HG03439 (cell line): Measurements from ENCODE around the gene ADGRG4.
"Not testable (repeated sequence)": the region's sequence is repeated elsewhere in the genome, so short reads cannot be mapped to it uniquely, and the experiment has no call there.

Experiments used
- ATAC-seq: cut with Tn5 transposase; IDR thresholded peaks from one replicate; pipeline ENCODE4 v1.9.1; 2021; ENCODE audit warnings: mild to moderate bottlenecking, moderate library complexity; ENCODE audit not compliant: unreplicated experiment

ADGRG4 gene

DNA sequence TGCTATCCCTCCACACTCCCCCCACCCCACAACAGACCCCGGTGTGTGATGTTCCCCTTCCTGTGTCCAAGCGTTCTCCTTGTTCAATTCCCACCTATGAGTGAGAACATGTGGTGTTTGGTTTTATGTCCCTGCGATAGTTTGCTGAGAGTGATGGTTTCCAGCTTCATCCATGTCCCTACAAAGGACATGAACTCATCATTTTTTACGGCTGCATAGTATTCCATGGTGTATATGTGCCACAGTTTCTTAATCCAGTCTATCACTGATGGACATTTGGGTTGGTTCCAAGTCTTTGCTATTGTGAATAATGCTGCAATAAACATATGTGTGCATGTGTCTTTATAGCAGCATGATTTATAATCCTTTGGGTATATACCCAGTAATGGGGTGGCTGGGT, at the start of gene ADGRG4:
Gene ADGRG4 (plus strand): TSS at position 243 of the 400 bp plus-strand sequence. CDS start 7,815 bp downstream, outside the sequence.
- ATAC-seq, result not testable (repeated sequence)

GRCh38 chrX:136251041-136251991, 49.4 kb upstream of the ADGRG4 start, which contains the start of gene MAP7D3:
TSS of gene MAP7D3 (minus strand) at chrX:136251400. CDS start at chrX:136251358, 42 bp downstream.
- peak; percentile 91 for ATAC-seq

- ATAC-seq, result no peak
Observed at GRCh38 chrX:136255541-136255940, 45.2 kb upstream of the ADGRG4 start.

GRCh38 chrX:136256026-136256425, 44.7 kb upstream of the ADGRG4 start:
- ATAC-seq, result no peak

DNA sequence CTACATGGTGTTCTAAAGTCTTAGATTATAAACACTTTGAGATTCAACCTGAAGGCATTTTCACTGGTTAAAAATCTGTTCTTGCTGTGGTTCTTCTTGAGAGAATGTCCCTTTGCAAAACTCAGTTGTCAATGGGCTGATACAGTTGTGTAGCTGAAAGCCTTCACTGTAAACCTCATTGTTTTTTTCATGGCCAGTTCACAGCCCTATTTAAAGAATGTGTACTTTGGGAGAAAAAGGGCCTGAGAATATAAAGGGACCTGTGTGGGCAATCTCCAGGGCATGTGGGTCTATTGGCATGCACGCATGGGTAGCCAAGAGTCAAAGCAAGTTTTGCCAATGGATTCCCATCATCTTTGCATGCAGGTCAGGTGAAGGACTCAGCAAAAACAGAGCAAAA, 41.8 kb upstream of the ADGRG4 start:
- ATAC-seq, result no peak

- no peak for ATAC-seq
Observed at GRCh38 chrX:136259543-136259942, 41.2 kb upstream of the ADGRG4 start.

- ATAC-seq, result no peak
Observed at GRCh38 chrX:136260776-136261175, 40.0 kb upstream of the ADGRG4 start.

DNA sequence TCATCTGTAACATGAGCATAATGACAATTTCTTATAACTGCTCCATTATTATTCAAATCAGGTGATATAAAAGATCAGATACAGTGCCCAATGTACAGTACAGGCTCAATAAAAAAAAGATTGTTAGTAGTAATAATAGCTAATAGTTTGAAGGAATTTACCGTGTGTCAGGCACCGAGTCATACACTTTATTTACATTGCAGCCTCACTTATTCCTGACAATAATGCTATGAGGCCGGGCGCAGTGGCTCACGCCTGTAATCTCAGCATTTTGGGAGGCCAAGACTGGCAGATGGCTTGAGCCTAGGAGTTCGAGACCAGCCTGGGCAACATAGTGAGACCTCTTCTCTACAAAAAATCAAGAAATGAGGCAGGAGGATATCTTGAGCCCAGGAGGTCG, 39.4 kb upstream of the ADGRG4 start:
- no peak for ATAC-seq

- ATAC-seq, result no peak
Observed at GRCh38 chrX:136262243-136262642, 38.5 kb upstream of the ADGRG4 start.

- ATAC-seq, result no peak
Observed at GRCh38 chrX:136262812-136263315, 37.9 kb upstream of the ADGRG4 start.

- no peak for ATAC-seq
Observed at GRCh38 chrX:136266828-136267227, 33.9 kb upstream of the ADGRG4 start.

DNA sequence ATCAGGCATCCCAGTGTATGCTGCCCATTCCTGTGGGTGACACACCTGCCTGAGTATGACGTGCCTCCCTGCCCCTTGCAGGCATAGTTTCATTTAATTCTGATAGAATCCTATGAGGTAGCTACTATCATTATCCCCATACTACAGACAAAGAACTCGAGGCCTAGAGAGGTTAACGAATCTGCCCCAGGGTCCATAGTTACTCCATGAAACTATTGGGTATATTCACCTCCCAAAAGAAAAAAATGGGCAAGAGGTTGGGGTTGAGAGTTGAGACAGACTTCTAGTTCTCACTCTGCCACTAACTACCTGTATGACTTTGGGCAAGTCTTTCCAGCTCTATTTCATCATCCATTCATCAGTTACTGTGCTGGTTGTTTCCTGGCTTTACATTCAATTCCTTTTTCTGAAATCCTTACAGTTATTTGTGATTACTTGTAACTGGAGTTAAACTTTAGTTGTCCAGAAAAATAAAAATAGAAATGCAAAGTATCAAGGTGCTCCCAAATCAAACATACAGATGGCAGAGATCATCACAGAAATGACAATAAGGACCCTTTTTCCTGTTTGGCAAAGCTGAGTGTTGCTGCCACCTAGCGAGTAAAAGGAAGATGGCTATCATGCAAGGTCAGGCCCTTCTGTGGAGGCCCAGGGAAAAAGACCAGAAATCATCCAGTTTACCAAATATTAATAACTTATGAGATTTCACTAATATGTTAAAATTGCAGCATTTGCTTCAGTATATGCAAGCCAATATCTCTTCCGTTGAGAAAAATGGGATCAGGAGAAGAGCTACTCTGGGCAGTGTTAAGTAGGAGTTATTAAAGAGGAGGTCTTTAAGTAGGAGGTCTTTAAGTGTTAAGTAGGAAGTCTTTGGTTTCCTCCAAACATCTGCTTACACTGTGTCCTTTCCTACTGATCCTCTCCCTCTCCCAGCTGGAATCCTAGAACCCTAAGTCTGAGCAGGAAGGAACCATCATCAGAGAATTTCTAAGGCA, 32.4 kb upstream of the ADGRG4 start:
- peak; percentile 58 for ATAC-seq

GRCh38 chrX:136269921-136270320, 30.8 kb upstream of the ADGRG4 start:
- ATAC-seq, result no peak

DNA sequence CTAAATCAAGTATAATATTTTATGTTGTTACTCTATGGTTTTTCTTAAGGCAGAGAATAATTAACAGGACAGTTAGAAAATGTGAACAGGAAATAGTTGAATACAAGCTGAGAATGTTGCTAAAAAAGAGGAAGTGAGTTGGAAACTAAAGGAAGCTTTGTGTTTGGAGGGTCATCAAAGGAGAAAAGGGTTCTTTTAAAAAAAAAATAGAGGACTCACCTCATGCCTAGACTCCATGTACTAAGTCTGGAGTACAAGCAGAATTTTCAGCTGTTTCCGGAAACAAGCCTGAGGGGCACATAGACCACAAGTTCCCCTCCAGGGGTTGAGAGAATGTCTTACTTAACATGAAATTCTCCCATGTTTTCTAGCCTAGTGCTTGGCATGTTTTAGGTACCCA, 29.5 kb upstream of the ADGRG4 start:
- no peak for ATAC-seq

DNA sequence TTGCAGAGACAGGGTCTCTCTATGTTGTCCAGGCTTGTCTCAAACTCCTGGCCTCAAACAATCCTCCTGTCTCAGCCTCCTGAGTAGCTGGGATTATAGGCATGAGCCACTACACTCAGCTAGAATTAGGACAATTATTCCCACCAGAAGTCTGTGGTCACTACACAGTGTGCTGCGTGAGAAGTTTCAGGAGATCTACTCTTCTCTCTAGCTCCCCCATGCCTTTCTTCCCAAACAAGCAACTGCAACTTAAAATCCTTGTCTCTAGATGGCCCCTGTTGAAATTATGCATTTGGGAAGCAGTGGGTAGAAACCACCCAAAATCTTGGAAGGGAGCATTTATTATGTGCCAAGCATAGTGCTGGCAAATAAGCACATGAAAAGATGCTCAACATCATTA, 28.4 kb upstream of the ADGRG4 start:
- ATAC-seq, result no peak

GRCh38 chrX:136273986-136274385, 26.8 kb upstream of the ADGRG4 start:
- no peak for ATAC-seq

GRCh38 chrX:136275553-136275952, 25.2 kb upstream of the ADGRG4 start:
- no peak for ATAC-seq

GRCh38 chrX:136286375-136286774, 14.4 kb upstream of the ADGRG4 start:
- not testable (repeated sequence) for ATAC-seq

GRCh38 chrX:136291824-136292223, 8.9 kb upstream of the ADGRG4 start:
- ATAC-seq, result no peak

DNA sequence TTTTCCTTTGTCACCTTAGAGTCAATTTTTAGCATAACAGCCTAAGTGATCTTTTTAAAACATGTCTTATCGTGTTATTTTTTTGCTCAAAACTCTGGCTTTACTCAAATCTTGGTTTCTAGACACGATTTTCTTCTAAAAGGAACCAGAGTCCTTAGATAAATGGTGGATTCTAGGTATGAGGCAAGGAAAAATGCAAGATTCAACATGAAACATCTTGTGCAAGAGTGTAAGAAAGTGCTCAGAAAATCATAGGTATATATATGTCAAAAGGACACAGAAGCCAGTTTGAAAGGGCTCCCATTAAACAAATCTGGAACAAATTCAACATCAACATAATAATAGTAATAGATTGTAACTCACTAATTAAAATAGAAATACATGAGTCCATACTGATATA, 8.1 kb upstream of the ADGRG4 start:
- no peak for ATAC-seq

- ATAC-seq, result no peak
Observed at GRCh38 chrX:136295380-136295779, 5.4 kb upstream of the ADGRG4 start.
